IMR-90 (cell line): ENCODE results near the gene ZMAT5. TPM values are rescaled to one million over a fixed set of nuclear protein-coding genes. Genes with fewer than 3 reads are reported as not detected.

Experiments used
- ATAC-seq: fragments of 200-7000 bp; cut with Tn5 transposase; 2 replicates; pipeline ENCODE4 v1.9.1; 2020; ENCODE audit warnings: low read depth, mild to moderate bottlenecking, moderate library complexity
- BruUV-seq: library from RNA; stranded (reverse); fragments of 400-500 nt; replicated peaks from 2 replicates; lab custom pipeline; 2021; lab: Mats Ljungman, UMichigan
- CTCF ChIA-PET: fragments of 300-600 bp; formaldehyde crosslinking; extraction: SDS; loops from one replicate; lab custom pipeline; 2021; ENCODE audit warnings: antibody characterized with exemption; lab: Yijun Ruan, JAX
- POLR2A ChIA-PET: fragments of 300-600 bp; sonication (Branson Sonifier 250); formaldehyde crosslinking; loops from one replicate; lab custom pipeline; 2022; ENCODE audit warnings: antibody characterized with exemption; ENCODE audit not compliant: unreplicated experiment; lab: Charles Lee
- DNase-seq: peaks from one replicate; pipeline ENCODE4 v3.0.0; 2013
- H2AFZ ChIP-seq: replicated peaks from 2 replicates; pipeline ENCODE3; 2013; ENCODE audit warnings: low read length, mild to moderate bottlenecking; ENCODE audit not compliant: poor library complexity
- H2AK5ac ChIP-seq: 2 replicates; pipeline ENCODE4 v1.6.1; 2013; ENCODE audit warnings: low read depth, low read length, inconsistent platforms
- H2AK9ac ChIP-seq: replicated peaks from 2 replicates; pipeline ENCODE3; 2013; ENCODE audit warnings: mild to moderate bottlenecking, low read depth, low read length, moderate library complexity; ENCODE audit not compliant: poor library complexity
- H2BK120ac ChIP-seq: 2 replicates; pipeline ENCODE4 v1.6.1; 2013; ENCODE audit warnings: low read depth, low read length, inconsistent platforms
- H2BK15ac ChIP-seq: 3 replicates; pipeline ENCODE4 v1.6.1; 2013; ENCODE audit warnings: low read depth, low read length, inconsistent platforms
- H2BK20ac ChIP-seq: 2 replicates; pipeline ENCODE4 v1.6.1; 2013; ENCODE audit warnings: low read depth, mild to moderate bottlenecking, inconsistent platforms, low read length, moderate library complexity
- H2BK5ac ChIP-seq: 2 replicates; pipeline ENCODE4 v1.6.1; 2013; ENCODE audit warnings: mild to moderate bottlenecking, low read depth, low read length, inconsistent platforms; ENCODE audit not compliant: poor library complexity, severe bottlenecking
- H3K14ac ChIP-seq: replicated peaks from 2 replicates; pipeline ENCODE4 v1.6.1; 2013; ENCODE audit warnings: low read depth, low read length, inconsistent platforms
- H3K18ac ChIP-seq: 2 replicates; pipeline ENCODE4 v1.6.1; 2013; ENCODE audit warnings: low read depth, low read length, control low read depth
- H3K23ac ChIP-seq: 2 replicates; pipeline ENCODE4 v1.6.1; 2013; ENCODE audit warnings: low read depth, low read length, inconsistent platforms
- H3K27ac ChIP-seq: 2 replicates; pipeline ENCODE4 v1.5.1; 2013; ENCODE audit warnings: mild to moderate bottlenecking, control low read depth, low read length; ENCODE audit not compliant: insufficient read depth
- H3K27me3 ChIP-seq: 2 replicates; pipeline ENCODE4 v1.6.1; 2013; ENCODE audit warnings: low read length; ENCODE audit not compliant: control insufficient read depth, insufficient read depth
- H3K36me3 ChIP-seq: 2 replicates; pipeline ENCODE4 v1.6.1; 2013; ENCODE audit warnings: low read length, mixed read lengths; ENCODE audit not compliant: control insufficient read depth, insufficient read depth
- H3K4ac ChIP-seq: 2 replicates; pipeline ENCODE4 v1.6.1; 2013; ENCODE audit warnings: low read depth, low read length, inconsistent platforms
- H3K4me1 ChIP-seq: 2 replicates; pipeline ENCODE4 v1.6.1; 2013; ENCODE audit warnings: low read length, mixed read lengths; ENCODE audit not compliant: control insufficient read depth, insufficient read depth
- H3K4me2 ChIP-seq: 2 replicates; pipeline ENCODE4 v1.6.1; 2013; ENCODE audit warnings: low read depth, mild to moderate bottlenecking, control low read depth, low read length, moderate library complexity
- H3K4me3 ChIP-seq: 2 replicates; pipeline ENCODE4 v1.5.1; 2013; ENCODE audit warnings: low read depth, mild to moderate bottlenecking, control low read depth, low read length, moderate library complexity; ENCODE audit not compliant: insufficient read depth
- H3K56ac ChIP-seq: 2 replicates; pipeline ENCODE4 v1.6.1; 2013; ENCODE audit warnings: low read length, inconsistent platforms; ENCODE audit not compliant: insufficient read depth; ENCODE audit errors: extremely low read depth
- H3K79me1 ChIP-seq, 2 experiments: 2 replicates each; pipeline ENCODE4 v1.6.1; 2013; ENCODE audit warnings: low read length in 2 of 2, inconsistent platforms in 1 of 2, low read depth in 1 of 2
- H3K9ac ChIP-seq: 2 replicates; pipeline ENCODE4 v1.6.1; 2013; ENCODE audit warnings: low read depth, low read length, control low read depth
- H3K9me1 ChIP-seq: 2 replicates; pipeline ENCODE4 v1.6.1; 2013; ENCODE audit warnings: low read length, inconsistent platforms; ENCODE audit not compliant: insufficient read depth
- H3K9me3 ChIP-seq: 2 replicates; pipeline ENCODE4 v1.6.1; 2013; ENCODE audit warnings: low read length; ENCODE audit not compliant: control insufficient read depth, insufficient read depth
- H4K20me1 ChIP-seq: 2 replicates; pipeline ENCODE4 v1.6.1; 2013; ENCODE audit warnings: low read length, inconsistent platforms; ENCODE audit not compliant: insufficient read depth
- H4K5ac ChIP-seq: 2 replicates; pipeline ENCODE4 v1.6.1; 2013; ENCODE audit warnings: mild to moderate bottlenecking, low read depth, low read length, control low read depth
- H4K8ac ChIP-seq, 2 experiments: 2 replicates each; pipeline ENCODE4 v1.6.1; 2013; ENCODE audit warnings: low read depth in 2 of 2, low read length in 2 of 2, control low read depth in 1 of 2, inconsistent platforms in 1 of 2
- H4K91ac ChIP-seq: 2 replicates; pipeline ENCODE4 v1.6.1; 2013; ENCODE audit warnings: low read depth, low read length, inconsistent platforms; ENCODE audit not compliant: insufficient read depth
- BHLHE40 ChIP-seq: fragments of 150-350 bp; IDR thresholded peaks from 2 replicates; pipeline ENCODE4 v1.6.1; 2016; ENCODE audit warnings: mild to moderate bottlenecking, low read depth, low read length
- CEBPB ChIP-seq: IDR thresholded peaks from 2 replicates; pipeline ENCODE4 v1.6.1; 2012; ENCODE audit warnings: low read depth, low read length, improper control_type of control experiment
- ELK1 ChIP-seq: fragments of 150-350 bp; IDR thresholded peaks from 2 replicates; pipeline ENCODE4 v1.6.1; 2016; ENCODE audit warnings: low read depth, mild to moderate bottlenecking, low read length, moderate library complexity, borderline replicate concordance
- FOS ChIP-seq: fragments of 150-350 bp; IDR thresholded peaks from 2 replicates; pipeline ENCODE4 v1.6.1; 2016; ENCODE audit warnings: low read depth, low read length
- MAZ ChIP-seq: IDR thresholded peaks from 2 replicates; pipeline ENCODE4 v1.6.1; 2012; ENCODE audit warnings: low read depth, mild to moderate bottlenecking, low read length, improper control_type of control experiment, moderate library complexity, borderline replicate concordance
- MXI1 ChIP-seq: IDR thresholded peaks from 2 replicates; pipeline ENCODE4 v1.6.1; 2012; ENCODE audit warnings: low read depth, mild to moderate bottlenecking, low read length, moderate library complexity, borderline replicate concordance
- RCOR1 ChIP-seq: IDR thresholded peaks from 2 replicates; pipeline ENCODE4 v1.6.1; 2012; ENCODE audit warnings: mild to moderate bottlenecking, low read length, improper control_type of control experiment; ENCODE audit not compliant: insufficient replicate concordance
- RFX5 ChIP-seq: IDR thresholded peaks from 2 replicates; pipeline ENCODE4 v1.8.0; 2012; ENCODE audit warnings: low read depth, mild to moderate bottlenecking, low read length, moderate library complexity
- SMC3 ChIP-seq: fragments of 150-350 bp; IDR thresholded peaks from 2 replicates; pipeline ENCODE4 v1.6.1; 2016; ENCODE audit warnings: low read depth, mild to moderate bottlenecking, antibody characterized with exemption, low read length, moderate library complexity
- WGBS, 2 experiments: methylation state at CpG; one replicate each; pipeline versions ENCODE4 v1.1.5 to v1.1.7; 2013; ENCODE audit warnings: missing lambda C conversion rate in 2 of 2; ENCODE audit not compliant: insufficient read length in 1 of 2; ENCODE audit errors: extremely low coverage in 2 of 2; 5-methylcytosine and 5-hydroxymethylcytosine counted together
- dilution Hi-C: fragments of 300-500 bp; cut with HindIII; formaldehyde crosslinking; loops from one replicate; pipeline ENCODE4 v1.14.3; 2018; ENCODE audit warnings: low sequenced_read_pairs; ENCODE audit not compliant: unreplicated experiment
- in situ Hi-C: fragments of 300-500 bp; cut with MboI; formaldehyde crosslinking; loops from 3 replicates; pipeline ENCODE4 v1.14.3; 2019; ENCODE audit warnings: low sequenced_read_pairs, inconsistent platforms, mixed read lengths
- intact Hi-C: fragments of 100-400 bp; cut with micrococcal nuclease; formaldehyde crosslinking; loops from 2 replicates; pipeline ENCODE4 v1.10.0; 2022
- polyA plus RNA-seq, 3 experiments: library from polyadenylated mRNA; depleted of rRNA; stranded (reverse); fragments of >200 nt; gene quantifications; 2 replicates each; pipeline ENCODE4 v1.2.3, GENCODE V29; 2012; ENCODE audit warnings: low replicate concordance in 1 of 3
- total RNA-seq: library from RNA; depleted of rRNA; stranded (reverse); fragments of >200 nt; gene quantifications from 2 replicates; pipeline ENCODE4 v1.2.3, GENCODE V29; 2012
- TF ChIP-seq, protein P1 (sequence below): conservative IDR thresholded peaks from 2 replicates; pipeline ENCODE4 v1.5.1; 2012; ENCODE audit warnings: mild to moderate bottlenecking, low read depth, low read length, improper control_type of control experiment
- TF ChIP-seq, protein P2 (sequence below): fragments of 150-350 bp; IDR thresholded peaks from 2 replicates; pipeline ENCODE4 v1.6.1; 2017; ENCODE audit warnings: mild to moderate bottlenecking, antibody characterized with exemption, low read length, low read depth

ZMAT5 gene
- total and polyA plus RNA-seq, 2 of the 4 experiments (the other 2 are of a cell fraction), result 21.7 to 31.8 TPM

GRCh38 chr22:29731058-29731850, 35.6 kb downstream of the ZMAT5 start (continued):
- no peak for TF ChIP-seq MXI1

DNA sequence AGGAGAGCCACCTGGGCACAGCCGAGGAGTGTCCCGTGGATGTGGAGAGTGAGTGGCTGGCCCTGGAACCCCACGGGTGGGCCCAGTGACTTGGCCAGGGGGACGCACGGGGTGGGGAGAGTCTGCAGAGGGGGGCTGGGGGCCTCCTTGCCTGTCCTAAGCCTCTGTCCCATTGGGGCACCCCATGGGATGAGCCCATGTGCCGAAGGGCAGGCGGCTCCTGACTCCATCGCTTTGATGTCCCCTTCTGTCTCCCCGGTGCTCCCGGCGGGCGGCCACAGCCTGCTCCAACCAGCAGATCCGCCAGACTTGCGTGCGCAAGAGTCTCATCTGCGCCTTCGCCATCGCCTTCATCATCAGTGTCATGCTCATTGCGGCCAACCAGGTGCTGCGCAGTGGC, 37.6 kb downstream of the ZMAT5 start:
- Histone ChIP-seq H3K36me3 (peaks cover 4% of the 10 kb centered on the region; the same call in 1 of the 2 replicates), H3K14ac (no peak overlapping the region), H4K20me1 (no peaks in the 10 kb centered on the region), H3K27ac (no peak overlapping the region), H3K56ac (no peak overlapping the region), H3K4ac (no peak overlapping the region), H3K4me2 (no peak overlapping the region), H3K4me1 (no peaks in the 10 kb centered on the region; the same call in 1 of the 2 replicates), H3K9me3 (no peaks in the 10 kb centered on the region), H3K4me3 (no peak overlapping the region), H2BK120ac (no peak overlapping the region), H2BK20ac (no peak overlapping the region), H3K9me1 (no peaks in the 10 kb centered on the region), H2BK5ac (no peak overlapping the region), H3K79me1 (no peaks in the 10 kb centered on the region), H4K91ac (no peak overlapping the region), H3K27me3 (peaks cover 14% of the 10 kb centered on the region; the same call in 1 of the 2 replicates), H2BK15ac (no peak overlapping the region), H4K5ac (no peak overlapping the region), H3K18ac (no peak overlapping the region), H3K9ac (no peak overlapping the region), H3K23ac (no peak overlapping the region), H4K8ac (no peak overlapping the region), H2AK9ac (no peak overlapping the region), H2AK5ac (no peak overlapping the region), H2AFZ (no peak overlapping the region)
- intact Hi-C loops (no loop called here), dilution Hi-C loops (no loop called here), in situ Hi-C loops (no loop called here)
- POLR2A ChIA-PET, result no interaction called here
- 95% methylated on average over 14 of the region's 20 CpGs; no CpG with 5 or more reads in 1 of the 2 experiments for WGBS, 2 experiments
- CTCF ChIA-PET, result no interaction called here
- ATAC-seq (no peak), DNase-seq (no peak)
- BruUV-seq, result no TSS peak
- TF ChIP-seq SMC3 (no peak), ELK1 (no peak), MXI1 (no peak), CEBPB (no peak), BHLHE40 (no peak), RFX5 (no peak), MAZ (no peak), FOS (no peak), RCOR1 (no peak)
- TF ChIP-seq, protein P1, sequence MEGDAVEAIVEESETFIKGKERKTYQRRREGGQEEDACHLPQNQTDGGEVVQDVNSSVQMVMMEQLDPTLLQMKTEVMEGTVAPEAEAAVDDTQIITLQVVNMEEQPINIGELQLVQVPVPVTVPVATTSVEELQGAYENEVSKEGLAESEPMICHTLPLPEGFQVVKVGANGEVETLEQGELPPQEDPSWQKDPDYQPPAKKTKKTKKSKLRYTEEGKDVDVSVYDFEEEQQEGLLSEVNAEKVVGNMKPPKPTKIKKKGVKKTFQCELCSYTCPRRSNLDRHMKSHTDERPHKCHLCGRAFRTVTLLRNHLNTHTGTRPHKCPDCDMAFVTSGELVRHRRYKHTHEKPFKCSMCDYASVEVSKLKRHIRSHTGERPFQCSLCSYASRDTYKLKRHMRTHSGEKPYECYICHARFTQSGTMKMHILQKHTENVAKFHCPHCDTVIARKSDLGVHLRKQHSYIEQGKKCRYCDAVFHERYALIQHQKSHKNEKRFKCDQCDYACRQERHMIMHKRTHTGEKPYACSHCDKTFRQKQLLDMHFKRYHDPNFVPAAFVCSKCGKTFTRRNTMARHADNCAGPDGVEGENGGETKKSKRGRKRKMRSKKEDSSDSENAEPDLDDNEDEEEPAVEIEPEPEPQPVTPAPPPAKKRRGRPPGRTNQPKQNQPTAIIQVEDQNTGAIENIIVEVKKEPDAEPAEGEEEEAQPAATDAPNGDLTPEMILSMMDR, result no peak
- TF ChIP-seq, protein P2, sequence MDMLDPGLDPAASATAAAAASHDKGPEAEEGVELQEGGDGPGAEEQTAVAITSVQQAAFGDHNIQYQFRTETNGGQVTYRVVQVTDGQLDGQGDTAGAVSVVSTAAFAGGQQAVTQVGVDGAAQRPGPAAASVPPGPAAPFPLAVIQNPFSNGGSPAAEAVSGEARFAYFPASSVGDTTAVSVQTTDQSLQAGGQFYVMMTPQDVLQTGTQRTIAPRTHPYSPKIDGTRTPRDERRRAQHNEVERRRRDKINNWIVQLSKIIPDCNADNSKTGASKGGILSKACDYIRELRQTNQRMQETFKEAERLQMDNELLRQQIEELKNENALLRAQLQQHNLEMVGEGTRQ, result no peak
